Stimulated activated CD8-positive, alpha-beta memory T cell treated with anti-CD3 and anti-CD28 coated beads, Interleukin-2, amount 100 ng/mL, for 48 hours (primary cell): ENCODE data around the gene F5.

Experiments used
- DNase-seq, 2 donors: peaks; one replicate each; pipeline ENCODE4 v3.0.0-alpha.2; 2020; ENCODE audit warnings: low read depth in 2 of 2

F5 gene

DNA sequence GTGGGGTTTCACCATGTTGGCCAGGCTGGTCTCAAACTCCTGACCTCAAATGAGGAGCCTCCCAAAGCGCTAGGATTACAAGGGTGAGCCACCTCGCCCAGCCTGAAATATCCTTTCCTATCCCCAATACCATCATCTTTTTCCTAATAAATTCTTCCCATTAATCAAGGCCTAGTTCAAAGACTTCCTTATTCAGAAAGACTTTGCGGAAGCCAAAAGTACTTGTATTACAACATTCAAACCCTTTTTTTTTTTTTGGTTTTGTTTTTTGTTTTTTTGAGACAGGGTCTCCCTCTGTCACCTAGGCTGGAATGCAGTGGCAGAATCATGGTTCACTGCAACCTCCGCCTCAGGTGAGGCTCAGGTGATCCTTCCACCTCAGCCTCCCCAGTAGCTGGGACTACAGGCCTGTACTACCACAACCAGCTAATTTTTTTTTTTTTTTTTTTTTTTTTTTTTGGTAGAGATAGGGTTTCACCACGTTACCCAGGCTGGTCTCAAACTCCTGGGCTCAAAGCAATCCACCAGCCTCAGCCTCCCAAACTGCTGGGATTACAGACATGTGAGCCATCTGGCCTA, 108.1 kb downstream of the F5 start:
- DNase-seq: no peak

DNA sequence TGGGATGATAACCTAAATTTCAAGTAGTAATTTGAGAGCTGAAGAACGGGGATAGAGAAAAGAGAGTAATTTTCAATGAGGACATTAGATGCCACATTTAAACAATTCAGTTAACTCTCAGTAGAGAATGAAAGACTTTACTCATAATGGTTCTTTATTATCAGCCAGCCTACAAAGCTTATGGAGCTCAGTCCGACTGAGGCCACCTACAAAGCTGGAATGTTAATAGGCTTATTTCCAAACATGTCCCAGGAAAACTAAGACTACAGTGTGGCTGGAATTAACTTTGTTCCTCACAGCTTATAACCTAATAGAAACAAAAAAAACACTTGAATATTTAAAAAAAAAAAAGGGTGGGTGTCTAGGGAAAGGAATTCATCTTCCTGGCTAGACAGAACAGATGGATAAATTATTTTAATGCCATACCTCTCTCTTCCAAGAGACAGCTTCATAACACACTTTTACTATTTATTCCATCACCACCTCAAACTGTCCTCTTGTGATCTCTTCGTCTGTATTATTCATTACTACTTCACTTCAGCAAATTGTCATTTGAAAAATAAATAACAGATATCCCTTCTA, 110.4 kb downstream of the F5 start:
- DNase-seq: no peak

DNA sequence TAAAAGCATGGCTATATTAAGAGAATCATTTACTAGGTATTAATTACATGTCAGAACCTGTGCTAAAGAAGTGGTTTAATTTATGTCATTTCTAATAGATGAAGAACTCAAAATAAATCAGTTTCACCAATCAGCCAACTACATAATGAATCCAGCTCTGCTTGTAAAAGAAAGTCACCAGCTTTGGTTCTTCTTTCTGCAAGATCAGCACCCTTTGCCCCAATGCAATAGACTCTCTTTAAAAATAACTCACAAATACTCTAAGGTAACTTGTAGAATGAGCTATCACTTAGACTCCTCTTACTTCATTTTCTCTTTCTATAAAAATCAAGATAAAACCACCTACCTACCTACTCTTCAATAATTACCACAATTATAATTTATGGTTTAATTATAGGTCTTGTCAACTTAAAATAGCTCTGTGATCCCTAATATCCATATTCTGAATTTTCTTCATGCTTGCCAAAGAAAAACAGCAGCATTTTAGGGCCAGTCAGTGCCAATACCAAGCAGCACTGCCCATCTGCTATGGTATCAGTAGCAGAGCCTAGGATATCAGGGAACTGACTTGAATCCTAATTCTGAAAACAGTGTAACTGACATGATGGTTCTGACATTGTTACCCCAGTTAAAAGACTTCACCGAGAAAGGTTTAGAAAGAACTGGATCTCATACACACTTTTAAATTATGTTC, 111.8 kb downstream of the F5 start:
- no peak for DNase-seq

DNA sequence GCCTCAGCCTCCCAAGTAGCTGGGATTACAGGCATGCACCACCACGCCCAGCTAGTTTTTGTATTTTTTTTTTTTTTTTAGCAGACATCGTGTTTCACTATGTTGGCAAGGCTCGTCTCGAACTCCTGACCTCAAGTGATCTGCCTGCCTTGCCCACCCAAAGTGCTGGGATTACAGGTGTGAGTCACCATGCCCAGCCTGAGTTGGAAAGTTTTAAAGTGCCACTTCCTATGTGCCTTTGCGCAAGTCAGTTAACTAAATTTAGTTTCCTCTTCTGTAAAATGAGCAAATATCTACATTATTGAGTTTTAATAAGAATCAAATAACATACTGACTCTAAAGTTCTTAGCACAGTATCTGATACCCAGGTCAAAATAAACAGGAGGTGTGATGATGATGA, 112.9 kb downstream of the F5 start:
- DNase-seq: no peak

DNA sequence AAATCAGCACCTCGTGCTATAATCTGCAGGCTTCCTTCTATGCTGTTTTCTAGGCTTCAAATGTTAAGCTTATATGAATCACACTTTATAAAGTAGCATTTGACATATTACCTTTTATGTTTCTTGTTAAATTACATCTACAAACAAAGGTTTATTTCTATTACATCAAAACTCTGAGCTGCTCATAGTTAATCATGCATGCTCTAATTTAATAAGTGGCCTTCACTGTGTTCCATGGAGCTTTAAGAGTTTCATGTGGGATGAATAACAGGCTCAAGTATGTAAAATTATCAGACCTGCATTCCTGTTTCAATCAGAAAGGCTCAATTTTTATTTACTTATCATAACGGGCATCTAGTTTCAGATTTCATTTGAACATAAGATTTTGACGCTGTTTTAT, 113.5 kb downstream of the F5 start:
- no peak for DNase-seq

DNA sequence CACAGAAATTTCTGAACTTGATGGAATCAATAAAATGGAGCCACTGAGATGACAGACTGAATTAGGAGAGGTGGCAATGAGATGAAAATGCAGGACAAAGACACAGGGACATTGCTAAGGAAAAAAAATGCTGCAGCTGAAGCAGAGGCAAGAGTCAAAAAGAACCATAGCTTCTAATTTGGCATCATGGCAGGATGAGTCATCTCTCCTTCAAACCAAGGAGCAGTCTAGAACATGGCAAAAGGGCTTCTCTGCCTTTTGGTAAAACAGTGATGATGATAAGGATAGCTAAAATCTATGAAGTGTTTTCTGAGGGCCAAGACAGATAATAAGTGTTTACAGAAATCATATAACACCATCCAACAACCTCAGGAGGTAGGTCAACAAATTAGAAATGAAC, 117.3 kb downstream of the F5 start:
- DNase-seq: no peak

DNA sequence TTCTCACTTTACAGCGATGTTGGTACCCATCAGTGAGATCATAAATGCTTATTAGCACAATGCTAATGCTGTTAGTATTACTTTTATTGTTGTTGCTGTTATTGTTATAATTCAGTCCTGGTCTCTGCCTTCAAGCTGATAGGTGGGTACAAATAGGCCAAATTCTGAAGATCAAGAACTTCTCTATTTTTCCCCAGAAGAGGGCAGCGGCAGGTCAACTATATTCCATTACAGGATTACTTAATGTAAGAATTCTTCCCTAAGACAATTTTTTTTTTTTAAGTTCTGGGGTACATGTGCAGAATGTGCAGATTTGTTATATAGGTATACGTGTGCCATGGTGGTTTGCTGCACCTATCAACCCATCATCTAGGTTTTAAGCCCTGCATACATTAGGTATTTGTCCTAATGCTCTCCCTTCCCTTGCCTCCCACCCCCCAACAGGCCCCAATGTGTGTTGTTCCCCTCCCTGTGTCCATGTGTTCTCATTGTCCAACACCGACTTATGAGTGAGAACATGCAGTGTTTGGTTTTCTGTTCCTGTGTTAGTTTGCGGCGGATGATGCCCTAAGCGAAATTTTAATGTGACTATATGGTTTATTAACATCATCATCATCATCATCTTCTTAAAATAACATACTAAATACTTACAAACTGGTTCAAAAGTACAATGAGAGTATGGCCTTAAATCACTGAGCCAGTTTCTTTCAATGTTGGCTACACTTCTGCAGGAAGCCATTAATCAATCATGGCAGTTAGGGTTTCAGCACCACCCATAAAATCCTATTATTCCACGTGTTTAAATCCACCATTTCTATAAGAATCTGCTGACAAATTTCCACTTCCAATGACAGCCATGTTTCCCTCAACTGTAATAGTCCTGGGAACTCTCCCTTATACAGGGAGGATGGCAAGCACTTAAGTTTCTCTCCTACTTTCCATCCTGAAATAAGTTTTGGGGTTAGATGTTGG, 119.7 kb downstream of the F5 start:
- no peak for DNase-seq

DNA sequence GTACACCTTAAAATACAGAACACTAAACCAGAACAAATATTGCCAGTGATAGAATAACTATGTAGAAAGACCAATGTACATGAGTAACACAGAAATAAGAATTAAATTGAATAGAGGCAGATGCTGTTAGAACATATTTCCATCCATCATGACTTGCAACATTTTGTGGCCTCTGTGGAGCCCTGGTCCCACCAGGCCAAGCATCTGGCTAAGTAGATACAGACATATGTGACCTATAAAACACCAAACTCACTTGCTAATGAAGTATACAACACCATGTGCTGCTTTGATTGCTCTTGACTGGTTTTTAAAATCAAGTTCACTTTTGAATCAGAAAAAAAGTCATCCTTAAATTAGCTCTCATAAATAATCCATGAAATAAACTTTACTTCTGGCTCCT, 121.0 kb downstream of the F5 start:
- DNase-seq: no peak
